Neuron (in vitro differentiated cells): ENCODE data around the gene FIBCD1.

Source experiments
- H2AFZ ChIP-seq: one replicate; pipeline ENCODE4 v1.6.1; 2013; ENCODE audit warnings: low read depth, mild to moderate bottlenecking, inconsistent platforms, low read length, moderate library complexity
- H3K27me3 ChIP-seq: one replicate; pipeline ENCODE4 v1.6.1; 2013; ENCODE audit warnings: low read length; ENCODE audit not compliant: insufficient read depth
- H3K36me3 ChIP-seq: one replicate; pipeline ENCODE4 v1.6.1; 2013; ENCODE audit warnings: low read length; ENCODE audit not compliant: insufficient read depth
- H3K4me1 ChIP-seq: one replicate; pipeline ENCODE4 v1.6.1; 2013; ENCODE audit warnings: low read length; ENCODE audit not compliant: insufficient read depth
- H3K4me3 ChIP-seq: 2 replicates; pipeline ENCODE4 v1.5.1; 2013; ENCODE audit warnings: mild to moderate bottlenecking, low read length, moderate library complexity
- H3K9me3 ChIP-seq: one replicate; pipeline ENCODE4 v1.6.1; 2013; ENCODE audit warnings: low read length

Gene FIBCD1

GRCh38 chr9:130905902-130906734 lies 32.9 kb downstream of the FIBCD1 start:
- Histone ChIP-seq H3K27me3 (peaks cover 23% of the 10 kb centered on the region), H3K4me3 (no peak overlapping the region), H3K9me3 (no peaks in the 10 kb centered on the region), H2AFZ (no peak overlapping the region), H3K4me1 (no peaks in the 10 kb centered on the region), H3K36me3 (no peaks in the 10 kb centered on the region)

GRCh38 chr9:130905125-130905901 lies 33.7 kb downstream of the FIBCD1 start:
- no peak overlapping the region for H3K4me3 ChIP-seq

GRCh38 chr9:130904070-130905044 lies 34.7 kb downstream of the FIBCD1 start:
- Histone ChIP-seq H3K27me3 (peaks cover 33% of the 10 kb centered on the region), H3K9me3 (no peaks in the 10 kb centered on the region), H3K4me1 (no peaks in the 10 kb centered on the region), H3K4me3 (no peak overlapping the region), H2AFZ (no peak overlapping the region), H3K36me3 (no peaks in the 10 kb centered on the region)

More at GRCh38 chr9:130905125-130905901, 33.7 kb downstream of the FIBCD1 start:
- H2AFZ ChIP-seq = no peak overlapping the region
- H3K27me3 ChIP-seq = peaks cover 31% of the 10 kb centered on the region
- no peaks in the 10 kb centered on the region for H3K9me3 ChIP-seq
- H3K36me3 ChIP-seq = no peaks in the 10 kb centered on the region
- H3K4me1 ChIP-seq = no peaks in the 10 kb centered on the region

GRCh38 chr9:130903194-130904069 lies 35.6 kb downstream of the FIBCD1 start:
- Histone ChIP-seq H3K9me3 (no peaks in the 10 kb centered on the region), H3K4me3 (no peak overlapping the region), H3K36me3 (no peaks in the 10 kb centered on the region), H3K27me3 (peaks cover 33% of the 10 kb centered on the region), H2AFZ (no peak overlapping the region), H3K4me1 (no peaks in the 10 kb centered on the region)

GRCh38 chr9:130902204-130903185 lies 36.6 kb downstream of the FIBCD1 start:
- H3K4me1 ChIP-seq = no peaks in the 10 kb centered on the region
- H2AFZ ChIP-seq = no peak overlapping the region
- H3K9me3 ChIP-seq = no peaks in the 10 kb centered on the region
- H3K27me3 ChIP-seq = peaks cover 33% of the 10 kb centered on the region
- no peak overlapping the region for H3K4me3 ChIP-seq
- H3K36me3 ChIP-seq = no peaks in the 10 kb centered on the region

GRCh38 chr9:130901498-130902203 lies 37.4 kb downstream of the FIBCD1 start:
- Histone ChIP-seq H2AFZ (no peak overlapping the region), H3K27me3 (peaks cover 30% of the 10 kb centered on the region), H3K9me3 (no peaks in the 10 kb centered on the region), H3K36me3 (no peaks in the 10 kb centered on the region), H3K4me3 (no peak overlapping the region), H3K4me1 (no peaks in the 10 kb centered on the region)

- no peaks in the 10 kb centered on the region for H3K9me3 ChIP-seq
- H3K4me1 ChIP-seq = peaks cover under 1% of the 10 kb centered on the region
- no peaks in the 10 kb centered on the region for H3K36me3 ChIP-seq
- peaks cover 24% of the 10 kb centered on the region for H3K27me3 ChIP-seq
- no peak overlapping the region for H3K4me3 ChIP-seq
- no peak overlapping the region for H2AFZ ChIP-seq
Observed at GRCh38 chr9:130900701-130901497, 38.1 kb downstream of the FIBCD1 start.

- Histone ChIP-seq H3K27me3 (peaks cover 22% of the 10 kb centered on the region), H3K4me3 (no peak overlapping the region), H3K36me3 (peaks cover under 1% of the 10 kb centered on the region), H2AFZ (no peak overlapping the region), H3K4me1 (peaks cover 3% of the 10 kb centered on the region), H3K9me3 (no peaks in the 10 kb centered on the region)
Observed at GRCh38 chr9:130899051-130899748, 39.8 kb downstream of the FIBCD1 start.

GRCh38 chr9:130898552-130898852 lies 40.5 kb downstream of the FIBCD1 start:
- Histone ChIP-seq H3K27me3 (peaks cover 22% of the 10 kb centered on the region), H3K4me1 (peaks cover 6% of the 10 kb centered on the region), H3K4me3 (no peak overlapping the region), H3K9me3 (no peaks in the 10 kb centered on the region), H3K36me3 (peaks cover 8% of the 10 kb centered on the region), H2AFZ (no peak overlapping the region)
